ENCODE data around the gene PHF2.

PHF2 gene

DNA sequence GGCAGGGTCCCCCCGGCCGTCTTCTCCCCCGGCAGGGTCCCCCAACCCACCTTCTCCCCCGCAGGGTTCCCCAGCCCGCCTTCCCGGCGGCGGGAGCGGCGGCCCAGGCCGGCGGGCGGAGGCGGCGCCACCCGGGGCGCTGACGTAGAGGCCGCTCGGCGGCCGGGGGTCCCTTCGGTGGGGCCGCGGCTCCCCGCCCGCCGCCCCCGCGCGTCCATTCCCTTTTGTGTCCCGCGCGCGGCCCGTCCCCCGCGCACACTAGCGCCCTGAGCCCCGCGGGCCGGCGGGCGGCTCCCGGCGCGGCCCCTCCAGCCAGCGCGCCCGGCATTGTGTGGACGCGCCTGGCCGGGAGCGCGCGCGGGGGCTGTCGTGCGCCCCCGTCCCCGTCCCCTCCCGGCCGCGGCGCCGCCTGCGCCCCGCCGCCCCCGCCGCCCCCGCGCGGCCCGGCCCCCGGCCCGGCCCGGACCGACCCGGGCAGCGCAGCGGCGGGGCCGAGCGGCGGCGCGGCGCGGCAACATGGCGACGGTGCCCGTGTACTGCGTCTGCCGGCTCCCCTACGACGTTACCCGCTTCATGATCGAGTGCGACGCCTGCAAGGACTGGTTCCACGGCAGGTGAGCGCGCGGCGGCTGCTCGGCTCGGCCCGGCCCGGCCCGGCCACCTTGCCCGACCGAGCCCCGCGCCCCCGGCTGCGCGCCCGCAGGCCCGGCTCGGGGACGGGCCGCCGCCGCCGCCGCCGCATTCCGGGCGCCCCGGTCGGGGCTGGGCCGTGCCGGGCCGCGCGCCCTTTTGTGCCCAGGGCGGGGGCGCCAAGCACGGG lies at the start of gene PHF2:
PHF2 (plus strand) TSS at position 327 of the 820 bp plus-strand sequence; CDS start at position 517, 190 bp downstream.
- peak; percentile 14 for DNase-seq (ENCODE audit: low spot score)

DNA sequence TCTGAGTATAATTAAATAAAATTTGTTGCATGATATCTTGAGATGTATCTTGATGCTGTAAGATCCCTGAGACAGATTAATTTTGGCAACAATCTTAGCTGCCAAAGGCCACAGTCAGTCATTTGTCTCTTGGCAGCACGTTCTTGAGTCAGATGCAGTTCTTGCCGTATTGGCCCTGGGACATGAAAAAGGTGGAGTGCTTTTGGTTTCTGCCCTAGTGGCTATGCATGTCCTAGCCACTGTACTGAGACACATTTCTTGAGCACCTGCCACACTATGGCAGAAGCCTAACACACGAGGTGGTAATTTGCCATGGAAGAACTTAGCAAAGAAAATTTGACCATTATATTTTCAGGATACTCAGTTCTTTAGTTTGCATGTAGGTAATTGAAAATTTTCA lies 45.0 kb upstream of the PHF2 start:
- DNase-seq (ENCODE audit: low spot score): no peak

DNA sequence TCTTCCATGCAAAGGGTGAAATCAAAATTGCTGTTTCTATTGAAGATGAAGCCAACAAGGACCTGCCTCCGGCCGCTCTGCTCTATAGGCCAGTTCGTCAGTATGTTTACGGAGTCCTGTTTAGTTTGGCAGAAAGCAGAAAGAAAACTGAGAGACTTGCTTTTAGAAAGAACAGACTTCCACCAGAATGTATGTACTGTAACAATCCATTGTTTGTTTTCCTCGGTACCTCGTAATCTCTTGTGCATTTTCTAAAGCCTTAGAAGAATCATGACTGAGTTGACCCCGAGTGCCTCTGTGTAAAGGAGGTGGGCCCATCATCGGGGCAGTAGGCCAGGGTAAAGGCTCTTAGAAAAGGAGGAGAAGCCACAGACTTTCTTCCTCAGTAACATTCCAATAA lies 44.2 kb upstream of the PHF2 start:
- no peak for DNase-seq (ENCODE audit: low spot score)

DNA sequence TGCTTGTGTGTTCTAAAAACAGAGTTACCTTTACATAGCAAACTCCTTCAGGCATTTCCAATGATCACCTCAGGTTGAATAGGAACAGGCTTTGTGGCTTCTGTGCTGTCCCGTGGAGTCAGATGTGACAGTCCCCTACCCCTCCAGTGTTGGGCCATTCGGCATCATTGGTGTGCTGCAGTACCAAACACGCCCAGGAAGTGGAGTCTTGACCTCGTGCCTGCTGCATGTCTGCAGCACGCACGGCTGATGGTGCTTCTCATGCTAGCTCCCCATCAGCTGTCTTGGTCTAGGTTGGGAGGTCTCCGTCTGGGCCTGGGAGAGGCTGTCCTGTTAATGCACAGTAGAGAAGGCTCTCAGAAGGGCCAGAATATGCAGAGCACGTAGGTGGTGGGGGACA lies 42.5 kb upstream of the PHF2 start:
- DNase-seq (ENCODE audit: low spot score): no peak

DNA sequence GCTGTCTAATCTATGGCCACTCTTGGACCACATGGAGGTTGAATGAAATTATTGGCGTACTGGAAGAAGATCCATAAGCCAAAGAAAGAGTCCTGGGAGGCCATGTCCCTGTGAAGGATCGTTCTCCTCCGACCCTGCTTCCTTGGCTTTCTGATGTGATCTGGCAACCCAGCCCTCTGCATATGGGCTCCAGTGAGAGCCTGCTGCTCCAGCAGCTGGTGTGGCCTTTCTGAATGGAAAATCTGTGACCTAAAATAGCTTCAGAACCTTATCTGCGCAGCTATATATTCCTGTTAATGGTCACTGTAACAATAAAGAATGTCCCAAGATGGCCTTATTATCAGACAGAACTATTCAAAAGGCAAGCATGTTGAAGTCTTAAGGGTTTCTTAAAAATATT lies 40.2 kb upstream of the PHF2 start:
- DNase-seq (ENCODE audit: low spot score): no peak

DNA sequence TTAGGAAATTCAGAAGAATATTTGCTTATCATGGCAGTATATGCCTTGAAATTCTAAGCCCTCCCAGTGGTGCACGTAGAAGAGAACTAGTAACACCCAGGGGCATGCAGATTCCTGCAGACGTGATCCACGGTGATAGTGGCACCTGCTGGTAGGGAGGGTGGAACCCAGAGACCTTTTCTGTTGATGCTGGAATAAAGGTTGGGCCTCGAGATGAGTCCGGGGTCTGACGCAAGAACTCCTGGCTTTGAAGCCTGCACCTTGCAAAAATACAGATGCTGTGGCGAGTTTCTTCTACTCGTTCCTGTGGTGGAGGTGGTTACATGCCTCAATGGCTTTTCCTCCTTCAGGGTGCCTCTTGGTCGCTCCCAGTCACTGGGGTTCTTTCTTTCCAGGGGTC lies 39.5 kb upstream of the PHF2 start:
- no peak for DNase-seq (ENCODE audit: low spot score)

DNA sequence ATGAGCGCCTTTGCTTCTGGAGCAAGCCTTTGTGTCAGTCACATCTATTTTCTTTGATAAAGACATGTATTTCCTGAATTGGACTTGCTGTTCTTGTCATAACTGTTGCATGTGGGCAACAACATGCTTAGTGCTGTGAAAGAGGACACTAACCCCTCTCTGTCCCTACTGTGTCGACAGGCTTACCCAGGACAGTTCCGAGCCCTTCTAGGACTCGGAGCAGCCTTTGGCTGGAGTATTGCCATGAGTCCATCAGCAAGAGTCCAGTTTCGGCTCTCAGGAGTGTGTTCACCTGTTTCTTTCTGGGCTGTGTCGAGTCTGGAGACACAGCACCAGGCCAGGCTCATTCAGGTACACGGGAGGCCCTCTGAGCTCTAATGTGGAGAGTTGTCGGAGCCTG lies 36.1 kb upstream of the PHF2 start:
- no peak for DNase-seq (ENCODE audit: low spot score)

DNA sequence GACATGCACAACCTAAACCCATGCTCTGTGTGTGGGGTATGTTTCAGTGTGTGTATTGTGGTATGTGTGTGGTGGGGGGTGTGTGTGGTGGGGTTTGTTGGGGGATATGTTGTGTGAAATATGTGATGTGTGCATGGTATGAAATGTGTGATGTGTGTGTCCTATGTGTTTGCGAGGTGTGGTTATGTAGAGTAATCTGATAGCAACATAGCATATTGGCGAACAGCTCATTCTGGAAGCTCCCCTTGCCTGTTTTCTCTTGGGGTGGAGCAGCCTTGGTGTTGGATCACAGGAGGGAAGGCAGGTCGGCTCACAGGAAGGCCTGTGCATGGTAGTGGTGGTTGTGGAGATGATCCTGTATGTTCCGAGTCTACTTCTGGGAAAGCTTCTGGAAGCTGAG lies 35.4 kb upstream of the PHF2 start:
- DNase-seq (ENCODE audit: low spot score): no peak

DNA sequence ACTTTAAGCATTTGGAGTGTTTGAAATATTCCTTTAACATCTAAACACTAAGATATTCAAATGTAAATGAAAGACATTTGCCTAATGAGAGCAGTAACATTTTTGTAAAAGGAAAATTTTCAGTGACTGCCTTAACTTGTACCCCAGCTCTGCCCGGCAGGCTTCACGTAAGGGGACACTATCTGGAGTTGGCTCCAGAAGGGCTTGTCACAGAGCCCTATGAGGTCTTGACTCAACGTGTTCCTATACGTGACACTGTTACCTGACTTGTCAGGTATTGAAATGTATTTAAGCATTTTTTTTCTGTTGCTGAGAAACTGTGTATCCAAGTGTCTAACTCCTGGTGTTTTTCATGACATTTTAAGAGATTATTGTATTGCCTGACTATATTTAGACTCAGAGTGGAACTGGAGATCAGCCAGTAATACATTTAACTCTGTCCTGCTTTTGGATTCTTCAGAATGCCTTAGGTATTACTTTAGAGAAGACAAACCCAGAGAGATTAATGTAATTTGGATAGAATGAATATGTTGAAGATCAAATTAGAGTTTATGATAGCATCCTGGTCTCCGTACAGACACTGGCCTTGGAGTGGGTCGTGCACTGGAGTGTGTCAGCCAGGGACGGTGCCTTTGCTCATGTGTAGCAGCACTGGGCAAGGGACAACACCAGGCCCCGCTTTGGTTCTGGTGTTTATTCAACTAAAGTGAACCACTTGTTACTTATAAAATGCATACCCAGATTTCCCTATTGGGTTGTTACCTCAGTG lies 34.6 kb upstream of the PHF2 start:
- no peak for DNase-seq (ENCODE audit: low spot score)

DNA sequence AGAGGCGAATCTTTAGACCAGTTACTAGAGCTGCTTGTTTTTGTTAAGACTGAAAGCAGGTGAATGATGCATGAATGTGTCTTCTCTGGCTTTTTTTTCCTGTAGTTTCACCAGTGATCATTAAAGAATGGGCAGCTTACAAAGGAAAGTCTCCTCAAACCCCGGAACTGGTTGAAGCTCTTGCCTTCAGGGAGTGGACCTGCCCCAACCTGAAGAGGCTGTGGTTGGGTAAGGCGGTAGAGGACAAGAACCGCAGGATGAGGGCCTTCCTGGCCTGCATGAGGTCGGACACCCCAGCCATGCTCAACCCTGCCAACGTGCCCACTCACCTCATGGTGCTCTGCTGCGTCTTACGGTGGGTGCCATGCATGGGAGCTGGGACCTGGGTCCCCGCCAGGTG lies 33.3 kb upstream of the PHF2 start:
- no peak for DNase-seq (ENCODE audit: low spot score)

DNA sequence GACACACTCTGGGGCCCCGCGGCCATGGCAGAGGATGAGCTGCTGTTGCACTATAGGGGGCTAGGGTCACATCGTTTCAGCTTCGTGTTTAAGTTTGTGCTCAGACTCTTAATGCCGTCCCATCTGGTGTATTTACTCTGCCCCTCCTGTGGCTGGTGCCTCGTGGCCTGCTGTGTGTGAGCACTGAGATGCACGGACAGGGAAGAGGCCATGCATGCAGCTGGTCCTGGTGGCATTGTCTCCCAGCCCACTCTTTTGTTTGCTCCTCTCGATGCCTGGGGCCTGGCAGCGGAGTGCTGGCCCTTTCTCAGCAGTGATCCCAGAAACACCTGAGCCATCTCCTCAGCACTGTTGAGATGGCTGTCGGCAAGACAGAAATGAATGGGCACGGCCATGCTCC lies 30.0 kb upstream of the PHF2 start:
- DNase-seq (ENCODE audit: low spot score): no peak

DNA sequence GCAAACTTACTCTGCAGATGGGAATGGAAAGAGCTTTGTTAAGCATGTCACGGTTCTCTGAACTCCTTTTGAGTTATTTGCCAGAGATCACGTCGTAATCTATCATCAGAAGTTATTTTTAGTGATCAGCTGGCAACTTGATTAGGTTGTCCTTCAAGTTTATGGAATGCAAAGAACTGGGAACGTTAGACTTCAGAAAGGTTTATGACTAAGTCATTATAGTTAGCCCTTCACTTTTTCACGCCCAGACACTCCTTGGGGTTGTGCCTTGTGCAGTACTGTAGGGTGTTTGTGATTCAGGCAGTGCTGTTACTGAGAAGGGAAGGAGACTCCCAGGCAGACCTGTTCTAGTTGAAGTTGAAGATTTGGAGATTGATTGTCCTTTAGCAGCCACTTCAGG lies 26.8 kb upstream of the PHF2 start:
- no peak for DNase-seq (ENCODE audit: low spot score)

DNA sequence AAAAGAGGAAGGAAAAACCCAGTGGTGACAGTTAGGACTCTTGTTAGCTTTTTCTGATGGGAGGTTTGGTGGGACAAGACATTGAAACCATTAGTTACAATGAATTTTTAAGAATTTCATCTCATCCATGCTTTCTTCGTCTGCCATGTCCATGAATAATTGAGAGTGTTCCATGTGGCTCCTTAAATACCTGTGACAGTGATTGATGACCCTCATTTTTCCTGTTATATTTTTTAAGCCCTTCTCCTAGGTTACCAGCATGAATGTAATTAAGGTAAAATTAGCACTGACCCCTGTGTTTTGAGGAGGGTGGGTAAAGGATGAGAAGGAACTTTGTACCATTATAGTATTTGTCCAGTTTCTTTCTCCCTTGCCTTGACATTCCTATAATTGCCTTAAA lies 23.5 kb upstream of the PHF2 start:
- DNase-seq (ENCODE audit: low spot score): no peak

DNA sequence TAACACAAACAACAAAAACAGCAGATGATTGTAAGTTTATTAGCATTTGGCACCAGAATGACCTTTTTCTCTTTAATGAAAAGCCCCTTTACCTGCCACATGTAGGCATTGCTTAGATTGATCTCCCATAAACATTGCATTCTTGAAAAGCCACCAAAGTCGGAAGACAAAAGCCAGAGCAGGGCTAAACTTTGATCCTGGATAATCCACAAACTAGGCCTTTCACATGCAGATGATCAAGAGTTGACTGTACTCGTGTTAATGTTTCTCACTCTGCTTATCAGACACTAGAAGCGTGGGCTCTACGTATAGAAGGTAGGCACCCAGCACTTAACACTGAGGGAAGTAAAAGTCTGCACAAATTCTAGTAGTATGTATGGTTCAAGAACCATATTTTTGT lies 21.0 kb upstream of the PHF2 start:
- no peak for DNase-seq (ENCODE audit: low spot score)

DNA sequence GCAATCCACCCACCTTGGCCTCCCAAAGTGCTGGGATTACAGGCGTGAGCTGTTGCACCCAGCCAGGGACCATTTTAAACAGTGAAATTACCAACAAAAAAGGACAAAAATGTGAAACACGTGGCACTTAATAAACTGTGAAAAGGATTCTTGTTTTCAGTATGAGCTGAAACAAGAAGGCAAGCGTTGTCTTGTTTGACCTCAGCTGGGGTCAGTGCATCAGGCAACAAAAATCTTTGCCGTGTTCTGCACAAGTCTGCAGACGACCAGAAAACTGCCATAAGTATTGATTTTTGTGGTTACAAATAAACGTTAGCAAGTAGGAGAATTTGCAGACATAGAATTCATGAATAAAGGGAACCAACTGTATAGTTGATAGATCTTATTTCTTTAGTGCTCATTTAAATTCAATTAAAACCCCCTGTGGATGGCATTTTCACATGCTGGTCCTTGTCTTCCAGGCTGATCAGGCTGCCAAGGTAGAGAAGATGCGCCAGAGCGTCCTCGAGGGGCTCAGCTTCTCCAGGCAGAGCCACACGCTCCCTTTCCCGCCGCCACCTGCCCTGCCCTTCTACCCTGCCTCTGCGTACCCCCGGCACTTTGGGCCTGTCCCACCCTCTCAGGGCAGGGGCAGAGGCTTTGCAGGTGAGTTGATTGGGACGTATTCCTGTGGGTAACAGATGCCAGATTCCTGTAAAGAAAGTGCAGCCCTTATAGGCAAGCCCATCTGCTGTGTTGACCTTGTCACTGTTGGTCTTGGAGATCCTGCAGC lies 18.8 kb upstream of the PHF2 start:
- no peak for DNase-seq (ENCODE audit: low spot score)

DNA sequence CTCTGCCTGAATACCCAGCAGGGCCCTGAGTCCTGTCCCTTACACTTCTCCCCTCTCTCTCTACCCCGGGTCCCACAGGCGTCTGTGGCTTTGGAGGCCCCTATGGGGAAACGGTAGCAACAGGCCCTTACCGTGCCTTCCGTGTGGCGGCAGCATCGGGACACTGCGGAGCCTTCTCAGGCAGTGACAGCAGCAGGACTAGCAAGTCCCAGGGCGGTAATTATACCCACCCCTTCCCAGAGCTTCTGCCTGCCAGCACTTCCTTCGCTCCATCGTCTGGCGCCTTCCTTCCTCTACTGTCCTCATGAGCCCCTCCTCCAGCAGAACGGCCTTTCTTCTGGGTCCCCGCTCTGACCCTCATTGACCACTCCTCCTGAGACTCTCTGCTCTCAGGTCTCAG lies 17.9 kb upstream of the PHF2 start:
- no peak for DNase-seq (ENCODE audit: low spot score)

DNA sequence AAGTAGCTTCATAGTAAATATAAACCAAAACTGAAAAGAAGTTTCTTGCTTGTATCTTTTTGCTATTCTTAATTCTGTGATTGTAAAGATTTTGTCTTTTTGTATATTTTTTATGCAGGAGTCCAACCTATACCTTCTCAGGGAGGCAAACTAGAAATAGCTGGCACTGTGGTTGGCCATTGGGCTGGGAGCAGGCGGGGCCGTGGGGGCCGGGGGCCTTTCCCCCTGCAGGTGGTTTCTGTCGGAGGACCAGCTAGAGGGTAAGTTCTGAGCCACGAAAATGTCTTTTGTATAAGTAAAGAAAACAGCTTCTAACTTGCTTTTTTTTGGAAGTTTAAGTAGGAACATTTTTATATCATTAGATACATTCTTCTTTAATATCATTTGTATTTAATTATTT lies 15.4 kb upstream of the PHF2 start:
- DNase-seq (ENCODE audit: low spot score): no peak

DNA sequence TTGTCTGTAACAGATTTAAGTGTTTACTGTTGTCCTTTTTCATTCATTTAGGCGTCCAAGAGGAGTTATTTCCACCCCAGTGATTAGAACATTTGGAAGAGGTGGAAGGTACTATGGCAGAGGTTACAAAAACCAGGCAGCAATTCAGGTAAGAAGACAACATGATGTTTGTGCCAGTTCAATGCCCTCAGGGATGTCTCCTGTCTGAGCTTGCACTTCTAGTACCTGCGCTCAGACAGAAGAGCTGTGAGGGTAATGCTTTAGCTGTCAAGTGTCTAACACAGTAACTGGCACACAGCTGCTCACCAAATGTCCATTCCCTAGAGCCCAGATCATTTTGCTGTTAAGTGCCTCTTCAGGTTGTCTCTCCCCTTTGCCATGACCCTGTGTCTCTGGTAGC lies 14.2 kb upstream of the PHF2 start:
- no peak for DNase-seq (ENCODE audit: low spot score)

DNA sequence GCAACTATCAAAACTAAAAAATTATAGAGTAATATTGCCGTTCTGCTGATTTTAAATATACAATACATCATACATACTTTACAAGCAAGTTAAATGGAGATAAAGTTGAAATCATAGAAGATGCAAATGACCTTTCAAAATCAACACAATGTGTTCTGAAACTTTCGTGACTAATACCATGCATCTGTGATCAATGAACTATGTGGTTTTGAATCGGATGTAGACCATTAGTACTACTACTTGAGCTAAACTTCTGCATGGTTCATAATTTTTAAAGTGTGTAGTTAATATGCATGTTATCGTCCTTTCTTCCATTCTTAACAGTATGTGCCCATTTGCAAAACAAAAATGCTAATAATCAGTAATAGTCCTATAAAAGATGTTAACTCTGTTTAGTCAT lies 11.3 kb upstream of the PHF2 start:
- DNase-seq (ENCODE audit: low spot score): no peak

DNA sequence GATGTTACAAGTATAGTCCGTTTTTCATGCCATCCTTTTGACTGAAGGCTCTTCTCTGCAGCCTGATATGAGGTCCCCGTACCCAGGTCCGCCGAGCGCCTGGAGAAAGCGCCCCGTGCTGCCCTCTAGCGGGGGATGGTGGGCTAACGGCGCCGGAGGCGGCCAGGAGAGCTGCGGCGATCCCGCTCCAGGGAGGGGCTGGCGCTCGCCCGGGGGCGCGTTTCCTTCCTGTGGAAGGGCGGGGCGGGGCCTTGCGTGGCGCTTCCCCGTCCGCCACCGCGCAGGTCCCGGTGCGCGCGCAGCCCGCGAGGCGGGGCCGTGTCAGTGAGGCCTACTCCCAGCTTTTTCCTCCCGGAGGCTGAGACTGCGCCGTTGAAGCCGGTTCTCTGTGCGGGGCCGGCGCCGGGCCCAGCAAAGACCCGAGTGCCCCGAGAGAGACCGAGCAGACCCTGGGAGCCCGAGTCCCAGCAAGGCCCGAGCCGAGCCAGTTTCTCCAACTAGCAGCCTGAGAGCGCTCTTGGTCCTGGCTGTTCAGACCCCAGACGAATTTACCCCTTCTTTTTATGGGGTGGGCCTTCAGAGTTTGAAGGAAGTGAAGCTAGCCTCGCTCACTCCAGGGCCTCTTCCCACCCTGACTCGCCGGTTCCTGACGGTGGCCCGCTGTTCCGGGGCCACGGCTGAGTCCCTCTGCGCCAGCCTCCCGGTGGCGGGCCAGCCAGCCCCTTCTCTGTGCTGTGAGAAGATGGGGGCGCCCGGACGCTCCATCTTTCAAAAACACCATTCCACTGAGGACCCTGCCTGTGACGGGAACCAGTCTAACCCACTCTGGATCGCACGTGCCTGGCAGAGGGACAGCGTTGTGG lies 9.7 kb upstream of the PHF2 start:
- DNase-seq (ENCODE audit: low spot score): peak; percentile 97

DNA sequence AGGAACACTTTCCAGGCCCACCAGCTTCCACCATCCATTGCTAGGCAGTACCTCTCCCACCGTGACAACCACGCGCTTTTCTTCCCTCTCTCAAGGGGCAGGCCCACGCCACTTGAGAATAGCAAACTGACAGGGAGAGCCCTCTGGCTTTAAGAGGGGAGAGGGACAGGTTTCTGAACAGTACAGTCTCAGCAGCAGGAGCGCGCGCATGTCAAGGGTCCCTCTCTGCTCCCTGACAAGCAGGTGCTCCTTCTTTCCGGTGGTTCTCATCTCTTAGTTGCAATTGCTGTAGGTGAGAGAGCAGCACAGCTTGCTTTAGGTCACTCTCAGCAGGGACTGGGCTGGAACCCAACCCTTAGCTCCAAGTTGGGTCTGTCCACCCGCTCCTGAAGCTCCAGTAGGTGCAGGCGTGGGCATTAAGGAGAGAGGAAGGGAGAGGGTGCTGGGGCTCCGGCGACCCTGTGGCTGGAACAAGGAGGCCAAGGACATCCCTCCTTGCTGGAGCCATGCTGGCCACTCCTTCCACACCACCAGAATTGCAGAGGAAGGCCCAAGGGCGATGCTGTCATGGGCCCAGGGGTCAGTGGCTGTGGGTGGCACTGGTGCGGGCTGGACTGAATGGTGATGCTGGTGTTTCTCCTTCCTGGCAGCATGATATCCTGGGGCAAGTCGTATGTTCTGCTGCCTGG lies 9.0 kb upstream of the PHF2 start:
- no peak for DNase-seq (ENCODE audit: low spot score)
